Tibial nerve (tissue), 3 donors: ENCODE measurements around the gene ECT2L.

ENCODE experiments used
- CTCF ChIP-seq, 5 experiments: fragments of 200-600 bp in 3 of 5; fragments of 450-650 bp in 2 of 5; sonication (generic) in 3 of 5; IDR thresholded peaks; one replicate each; pipeline ENCODE4 v1.5.1; 2016 to 2019; ENCODE audit warnings: antibody characterized with exemption in 5 of 5, mild to moderate bottlenecking in 3 of 5, moderate library complexity in 2 of 5
- POLR2A ChIP-seq, 2 donors: fragments of 450-650 bp; IDR thresholded peaks; one replicate each; pipeline ENCODE4 v1.6.1; 2017; ENCODE audit warnings: antibody characterized with exemption in 2 of 2, mild to moderate bottlenecking in 2 of 2, moderate library complexity in 2 of 2

GRCh38 chr6:138931660-138932059 is 135.8 kb downstream of the ECT2L start:
- TF ChIP-seq POLR2A (IDR thresholded peaks at IDR 0.05) (no peak), CTCF (IDR thresholded peaks at IDR 0.05) (no peak)
